Activated T-helper 17 cell treated with anti-CD3 and anti-CD28 coated beads, Interleukin-2, amount 50 U/mL, for 72 hours (primary cell): ENCODE results near the gene CLK1. TPM values are rescaled to one million over a fixed set of nuclear protein-coding genes. Genes with fewer than 3 reads are reported as not detected.
"Not testable (repeated sequence)": the region's sequence is repeated elsewhere in the genome, so short reads cannot be mapped to it uniquely, and the experiment has no call there.

Experiments used
- ATAC-seq: fragments of 150-1000 bp; cut with Tn5 transposase; replicated peaks from 2 replicates; pipeline ENCODE4 v1.10.0; 2021; ENCODE audit warnings: mild to moderate bottlenecking, moderate library complexity
- H3K27ac Mint-ChIP-seq: one replicate; pipeline ENCODE4 v1.8.0; 2022; ENCODE audit warnings: mixed read lengths
- H3K27me3 Mint-ChIP-seq: one replicate; pipeline ENCODE4 v1.8.0; 2022; ENCODE audit warnings: mixed read lengths
- H3K36me3 Mint-ChIP-seq: one replicate; pipeline ENCODE4 v1.8.0; 2022; ENCODE audit warnings: low read depth, mild to moderate bottlenecking, mixed read lengths
- H3K4me1 Mint-ChIP-seq: one replicate; pipeline ENCODE4 v1.8.0; 2022; ENCODE audit warnings: mixed read lengths
- H3K4me3 Mint-ChIP-seq: one replicate; pipeline ENCODE4 v1.8.0; 2022; ENCODE audit warnings: mild to moderate bottlenecking, mixed read lengths
- H3K9me3 Mint-ChIP-seq: one replicate; pipeline ENCODE4 v1.8.0; 2022; ENCODE audit warnings: mixed read lengths
- total RNA-seq, 2 donors: library from RNA; stranded (reverse); gene quantifications; one replicate each; pipeline ENCODE4 v1.2.3, GENCODE V29; 2022

The CLK1 gene
- 100 to 1,000 TPM; 127 to 381 TPM for total RNA-seq

DNA sequence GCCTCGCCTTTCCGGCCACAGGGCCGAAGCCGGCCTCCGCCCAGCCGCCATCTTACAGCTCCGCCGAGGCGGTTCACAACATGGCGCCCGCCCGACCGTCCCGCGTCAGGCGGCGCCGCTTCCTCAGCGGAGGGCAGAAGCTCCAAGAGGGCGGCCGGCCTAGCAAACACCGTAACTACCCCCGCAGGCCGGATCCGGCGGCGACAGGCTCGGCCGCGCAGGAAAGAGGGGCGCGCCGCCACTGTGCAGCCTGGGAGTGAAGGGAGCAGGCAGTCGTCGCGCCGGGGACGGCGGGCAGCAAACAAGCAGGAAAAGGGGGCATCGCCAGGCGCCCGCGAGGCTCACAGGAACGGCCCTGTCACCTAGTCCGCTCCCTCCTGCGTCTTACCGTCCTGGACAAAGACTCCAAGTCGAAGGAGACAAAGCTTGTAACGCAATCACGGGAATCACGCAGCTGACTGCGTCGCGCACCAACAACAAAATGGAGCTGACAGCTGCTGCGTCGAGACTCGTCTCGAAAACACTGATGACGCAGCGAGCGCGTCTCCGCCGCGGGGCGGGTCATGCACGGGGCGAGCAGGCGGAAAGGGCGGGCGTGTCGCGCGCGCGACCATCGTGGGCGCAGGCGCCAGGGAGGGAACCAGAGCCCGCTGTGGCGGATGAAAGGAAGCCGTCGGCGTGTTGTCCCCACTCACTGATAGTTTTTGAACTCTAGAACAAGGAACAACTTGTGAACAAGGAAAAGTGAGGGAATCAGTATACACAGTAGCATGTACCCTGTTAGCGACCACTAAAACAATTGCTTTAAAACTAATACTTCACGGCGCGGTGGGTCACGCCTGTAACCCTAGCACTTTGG, at the start of gene CLK1:
Gene CLK1 (minus strand): TSS at position 483 of the 859 bp plus-strand sequence. CDS start 2,796 bp downstream, outside the sequence.
- no peaks in the 10 kb centered on the region for H3K9me3 Mint-ChIP-seq
- H3K27ac Mint-ChIP-seq = peak within 1 kb of the TSS; percentile 93
- peaks cover 53% of the 10 kb centered on the region for H3K36me3 Mint-ChIP-seq
- peaks cover 23% of the 10 kb centered on the region for H3K4me1 Mint-ChIP-seq
- ATAC-seq = peak; percentile 81
- H3K4me3 Mint-ChIP-seq = peak within 1 kb of the TSS; percentile 87
- H3K27me3 Mint-ChIP-seq = no peaks in the 10 kb centered on the region

DNA sequence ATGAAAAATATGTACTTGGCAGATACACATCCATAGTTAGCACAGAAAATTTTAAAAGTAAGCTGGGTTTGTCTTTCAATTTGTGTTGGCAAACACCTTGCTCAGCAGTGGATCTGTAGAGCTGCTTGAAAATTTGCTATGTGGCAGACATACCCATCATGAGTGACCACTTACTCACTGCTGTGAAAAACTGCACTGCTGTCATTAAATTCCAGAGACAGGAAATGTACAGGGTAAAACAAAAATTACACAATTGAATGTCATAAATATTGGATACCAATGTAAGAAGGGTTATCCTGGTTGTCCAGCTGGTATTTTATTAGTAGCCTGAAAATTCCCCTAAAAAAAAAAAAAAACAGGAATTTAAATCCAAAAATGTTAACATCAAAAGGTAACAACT, 49.2 kb upstream of the CLK1 start:
- ATAC-seq = no peak
- Mint-ChIP-seq H3K9me3 (no peaks in the 10 kb centered on the region), H3K36me3 (peaks cover 97% of the 10 kb centered on the region), H3K27ac (peak overlapping the region; percentile 66), H3K4me3 (no peak overlapping the region), H3K4me1 (no peaks in the 10 kb centered on the region), H3K27me3 (no peaks in the 10 kb centered on the region)

DNA sequence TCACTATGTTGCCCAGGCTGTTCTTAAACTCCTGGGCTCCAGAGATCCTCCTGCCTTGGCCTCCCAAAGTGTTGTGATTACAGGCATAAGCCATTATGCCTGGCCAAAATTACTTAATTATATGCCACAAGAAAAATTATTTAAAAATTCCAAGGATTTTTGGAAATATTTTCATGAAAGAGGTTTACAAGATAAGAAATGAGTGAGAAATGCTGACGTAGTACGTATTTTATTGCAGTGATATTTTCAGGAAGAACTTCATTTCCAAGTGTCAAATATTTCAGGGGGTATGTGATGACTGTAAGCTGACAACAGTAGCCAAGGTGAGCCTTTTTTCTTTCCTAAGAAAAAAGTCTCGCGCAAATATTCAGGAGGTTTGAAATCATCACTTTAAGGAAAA, 45.5 kb upstream of the CLK1 start:
- Mint-ChIP-seq H3K4me3 (no peak overlapping the region), H3K4me1 (no peaks in the 10 kb centered on the region), H3K36me3 (peaks cover 84% of the 10 kb centered on the region), H3K27me3 (no peaks in the 10 kb centered on the region), H3K9me3 (no peaks in the 10 kb centered on the region), H3K27ac (no peak overlapping the region)
- ATAC-seq = no peak

GRCh38 chr2:200905618-200906296, 41.3 kb upstream of the CLK1 start:
- peaks cover 66% of the 10 kb centered on the region for H3K36me3 Mint-ChIP-seq
- H3K4me3 Mint-ChIP-seq = no peak overlapping the region
- no peaks in the 10 kb centered on the region for H3K9me3 Mint-ChIP-seq
- peak; percentile 76 for ATAC-seq
- no peaks in the 10 kb centered on the region for H3K27me3 Mint-ChIP-seq
- peak overlapping the region; percentile 8 for H3K27ac Mint-ChIP-seq
- peaks cover 5% of the 10 kb centered on the region for H3K4me1 Mint-ChIP-seq

GRCh38 chr2:200901459-200902072, 37.1 kb upstream of the CLK1 start:
- Mint-ChIP-seq H3K4me1 (peaks cover 24% of the 10 kb centered on the region), H3K36me3 (peaks cover 70% of the 10 kb centered on the region)
- ATAC-seq = peak; percentile 99

DNA sequence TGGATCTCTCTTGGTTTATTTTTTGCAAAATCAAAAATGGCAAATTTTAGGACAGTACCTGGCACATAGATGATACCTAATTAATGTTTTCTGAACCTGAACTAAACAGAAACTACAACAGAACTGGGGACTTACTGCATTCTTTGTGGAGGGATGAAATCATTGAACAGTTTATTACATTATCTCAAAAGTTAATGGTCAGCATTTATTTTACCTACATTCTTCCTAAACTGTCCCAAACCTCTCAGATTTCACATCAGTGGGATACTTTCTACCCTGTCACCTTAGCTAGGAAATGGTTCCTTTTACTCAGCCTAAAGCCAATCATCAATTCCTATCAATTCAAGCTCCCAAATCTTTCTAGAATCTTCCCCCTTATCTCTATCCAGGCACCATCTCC, 35.0 kb upstream of the CLK1 start:
- no peak overlapping the region for H3K4me3 Mint-ChIP-seq
- H3K27me3 Mint-ChIP-seq = no peaks in the 10 kb centered on the region
- no peaks in the 10 kb centered on the region for H3K9me3 Mint-ChIP-seq
- H3K27ac Mint-ChIP-seq = peak overlapping the region; percentile 88
- peaks cover 77% of the 10 kb centered on the region for H3K36me3 Mint-ChIP-seq
- H3K4me1 Mint-ChIP-seq = peaks cover 24% of the 10 kb centered on the region
- ATAC-seq = no peak

More at GRCh38 chr2:200901459-200902072, 37.1 kb upstream of the CLK1 start:
- Mint-ChIP-seq H3K4me3 (peak overlapping the region; percentile 6), H3K27me3 (no peaks in the 10 kb centered on the region), H3K9me3 (no peaks in the 10 kb centered on the region), H3K27ac (peak overlapping the region; percentile 11)

DNA sequence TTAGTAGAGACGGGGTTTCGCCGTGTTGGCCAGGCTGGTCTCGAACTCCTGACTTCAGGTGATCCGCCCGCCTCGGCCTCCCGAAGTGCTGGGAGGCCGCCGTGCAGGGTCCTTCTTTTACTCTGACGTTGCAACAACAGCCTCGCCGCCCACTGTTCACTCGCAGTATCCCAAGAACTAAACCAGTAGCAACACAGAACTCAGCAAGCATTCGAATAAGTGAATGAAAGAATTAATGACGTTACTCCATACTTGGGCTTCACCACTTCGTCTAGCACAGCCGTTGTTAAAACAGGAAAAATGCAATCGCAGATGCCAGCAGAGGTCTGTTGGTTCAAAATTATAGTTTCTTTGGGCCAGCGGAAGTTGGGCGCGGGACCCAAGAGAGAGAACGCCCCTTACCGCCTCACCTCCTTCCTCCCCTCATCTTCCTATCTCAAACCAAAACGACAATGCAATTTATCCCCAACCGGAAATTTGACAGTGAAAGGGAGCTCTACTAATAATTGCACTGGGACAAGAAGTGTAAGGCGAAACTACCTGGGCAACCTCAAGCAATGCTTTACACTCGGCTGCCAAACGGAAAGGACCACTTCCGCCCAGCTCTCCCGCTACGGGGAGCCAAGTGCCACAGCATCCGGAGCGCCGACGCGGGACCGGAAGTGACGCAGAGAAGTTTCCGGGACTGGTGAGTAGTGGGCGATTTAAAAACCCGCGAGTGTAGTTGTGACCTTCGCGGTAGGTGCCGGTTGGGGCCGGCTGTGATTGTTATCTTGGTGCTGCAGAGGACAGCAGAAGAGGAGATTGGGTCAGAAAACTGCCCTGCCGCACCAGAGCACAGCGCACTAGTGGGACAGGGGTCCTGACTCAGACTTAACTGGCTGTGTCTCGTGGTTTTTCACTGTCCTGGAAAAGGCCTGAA, 24.5 kb upstream of the CLK1 start, which contains the start of the genes NIF3L1 and PPIL3:
Gene NIF3L1 (plus strand): TSS at position 668 of the 922 bp plus-strand sequence. CDS start 2,573 bp downstream, outside the sequence.
Gene PPIL3 (minus strand): TSS at position 374 of the 922 bp plus-strand sequence. CDS start 1,462 bp downstream, outside the sequence.
- H3K9me3 Mint-ChIP-seq = no peaks in the 10 kb centered on the region
- peaks cover 12% of the 10 kb centered on the region for H3K4me1 Mint-ChIP-seq
- H3K27ac Mint-ChIP-seq = peak within 1 kb of the TSS; percentile 95
- peak within 1 kb of the TSS; percentile 87 for H3K4me3 Mint-ChIP-seq
- peaks cover 72% of the 10 kb centered on the region for H3K36me3 Mint-ChIP-seq
- ATAC-seq = peak; percentile 87
- H3K27me3 Mint-ChIP-seq = no peaks in the 10 kb centered on the region

DNA sequence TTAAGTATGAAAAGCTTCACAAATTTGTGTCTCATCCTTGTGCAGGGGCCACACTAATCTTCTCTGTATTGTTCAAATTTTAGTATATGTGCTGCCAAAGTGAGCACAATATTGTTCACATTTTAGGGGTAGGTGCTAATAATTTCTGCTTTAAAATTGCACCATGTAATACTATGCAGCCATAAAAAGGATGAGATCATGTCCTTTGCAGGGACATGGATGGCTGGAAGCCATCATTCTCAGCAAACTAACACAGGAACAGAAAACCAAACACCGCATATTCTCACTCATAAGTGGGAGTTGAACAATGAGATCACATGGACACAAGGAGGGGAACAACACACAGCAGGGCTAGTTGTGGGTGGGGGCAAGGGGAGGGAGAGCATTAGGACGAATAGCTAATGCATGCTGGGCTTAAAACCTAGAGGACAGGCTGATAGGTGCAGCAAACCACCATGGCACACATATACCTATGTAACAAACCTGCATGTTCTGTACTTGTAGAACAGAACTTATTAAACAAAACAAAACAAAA, 17.3 kb upstream of the CLK1 start:
- not testable (repeated sequence) for H3K9me3 Mint-ChIP-seq, H3K27me3 Mint-ChIP-seq, H3K4me3 Mint-ChIP-seq, ATAC-seq, H3K4me1 Mint-ChIP-seq
- H3K36me3 Mint-ChIP-seq = peaks cover 93% of the 10 kb centered on the region
- peak overlapping the region; percentile 39 for H3K27ac Mint-ChIP-seq

DNA sequence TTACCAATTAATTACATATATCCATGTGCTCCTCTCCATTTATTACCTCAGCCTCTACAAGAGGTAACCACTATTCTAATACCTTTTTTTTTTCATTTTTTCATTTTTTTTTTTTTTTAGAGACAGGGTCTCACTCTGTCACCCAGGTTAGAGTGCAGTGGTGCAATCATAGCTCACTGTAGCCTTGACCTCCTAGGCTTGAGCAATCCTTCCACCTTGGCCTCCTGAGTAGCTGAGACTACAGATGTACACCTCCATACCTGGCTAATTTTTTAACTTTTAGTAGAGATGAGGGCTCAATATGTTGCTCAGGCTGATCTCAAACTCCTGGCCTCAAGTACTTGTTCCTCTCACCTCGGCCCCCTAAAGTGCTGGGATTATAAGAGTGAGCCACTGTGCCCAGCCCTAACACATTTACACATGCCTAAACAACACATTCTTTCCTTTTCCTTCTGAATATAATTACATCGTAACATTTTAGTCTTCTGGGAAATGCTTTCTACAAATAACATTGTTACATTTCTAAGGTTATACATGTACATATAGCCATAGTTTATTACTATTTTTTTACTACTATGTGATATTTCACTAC, 13.9 kb upstream of the CLK1 start:
- peaks cover 3% of the 10 kb centered on the region for H3K4me1 Mint-ChIP-seq
- H3K27ac Mint-ChIP-seq = peak overlapping the region; percentile 38
- H3K9me3 Mint-ChIP-seq = no peaks in the 10 kb centered on the region
- no peak for ATAC-seq
- no peak overlapping the region for H3K4me3 Mint-ChIP-seq
- H3K36me3 Mint-ChIP-seq = peaks cover 93% of the 10 kb centered on the region
- no peaks in the 10 kb centered on the region for H3K27me3 Mint-ChIP-seq

DNA sequence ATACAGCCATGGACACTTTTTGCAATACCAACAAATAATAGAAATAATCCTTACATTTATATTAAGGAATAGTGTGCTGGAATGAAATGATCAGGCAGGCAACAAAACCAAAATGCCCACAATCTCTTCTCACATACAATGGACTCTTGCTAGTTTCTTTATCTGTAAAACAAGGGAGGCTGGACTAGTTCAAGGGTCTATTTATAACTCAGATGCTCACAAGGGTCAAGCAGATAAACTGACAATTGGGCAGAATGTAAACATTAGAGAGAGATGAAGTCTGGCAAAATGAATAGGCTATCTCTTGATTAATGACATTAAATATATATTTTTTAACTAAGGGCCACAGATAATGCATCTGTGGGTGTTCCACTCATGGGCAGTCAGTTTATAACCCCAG, 13.0 kb upstream of the CLK1 start:
- no peak for ATAC-seq
- Mint-ChIP-seq H3K9me3 (no peaks in the 10 kb centered on the region), H3K36me3 (peaks cover 93% of the 10 kb centered on the region), H3K4me3 (no peak overlapping the region), H3K27ac (no peak overlapping the region), H3K4me1 (peaks cover 3% of the 10 kb centered on the region), H3K27me3 (no peaks in the 10 kb centered on the region)

GRCh38 chr2:200873560-200873959, 9.1 kb upstream of the CLK1 start:
- no peak overlapping the region for H3K4me3 Mint-ChIP-seq
- peaks cover 76% of the 10 kb centered on the region for H3K36me3 Mint-ChIP-seq
- no peak overlapping the region for H3K27ac Mint-ChIP-seq
- no peaks in the 10 kb centered on the region for H3K27me3 Mint-ChIP-seq
- peaks cover 3% of the 10 kb centered on the region for H3K4me1 Mint-ChIP-seq
- no peaks in the 10 kb centered on the region for H3K9me3 Mint-ChIP-seq
- ATAC-seq = no peak

- H3K36me3 Mint-ChIP-seq = peaks cover 59% of the 10 kb centered on the region
- H3K4me1 Mint-ChIP-seq = peaks cover 5% of the 10 kb centered on the region
- no peak overlapping the region for H3K4me3 Mint-ChIP-seq
- H3K27me3 Mint-ChIP-seq = no peaks in the 10 kb centered on the region
- peak; percentile 21 for ATAC-seq
- H3K9me3 Mint-ChIP-seq = no peaks in the 10 kb centered on the region
- H3K27ac Mint-ChIP-seq = no peak overlapping the region
Observed at GRCh38 chr2:200871151-200871550, 6.7 kb upstream of the CLK1 start.

DNA sequence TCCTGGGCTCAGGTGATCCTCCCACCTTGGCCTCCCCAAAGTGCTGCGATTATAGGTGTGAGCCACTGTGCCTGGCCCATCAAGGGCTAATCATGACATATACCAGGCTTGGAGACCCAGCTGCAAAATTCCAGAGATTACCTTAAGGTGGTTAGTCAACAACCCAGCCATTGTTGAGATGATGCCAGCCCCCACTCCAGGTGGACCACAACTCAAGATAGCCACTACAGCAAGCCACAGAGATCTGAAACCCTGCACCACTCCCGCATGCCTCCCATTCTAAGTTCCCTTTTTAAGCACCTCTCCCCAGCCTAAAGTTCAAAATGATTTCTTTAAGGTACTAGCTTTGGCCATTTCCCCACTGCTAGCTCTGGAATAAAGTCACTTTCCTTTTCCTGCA, 4.6 kb upstream of the CLK1 start:
- H3K4me3 Mint-ChIP-seq = peak overlapping the region; percentile 12
- H3K36me3 Mint-ChIP-seq = peaks cover 44% of the 10 kb centered on the region
- no peak for ATAC-seq

More for the DNA sequence above, 4.6 kb upstream of the CLK1 start:
- Mint-ChIP-seq H3K9me3 (no peaks in the 10 kb centered on the region), H3K27ac (peak overlapping the region; percentile 15), H3K4me1 (peaks cover 5% of the 10 kb centered on the region), H3K27me3 (no peaks in the 10 kb centered on the region)
